ENCODE results near the gene ALOXE3.

Gene ALOXE3

GRCh38 chr17:8060274-8060673, 58.0 kb downstream of the ALOXE3 start:
- no peak overlapping the region for H3K4me3 ChIP-seq (ENCODE audit: low read length)
- TF ChIP-seq CTCF (conservative IDR thresholded peaks at IDR 0.05; ENCODE audit: low read depth, low read length): peak; percentile 64
- no peak for DNase-seq (ENCODE audit: low read depth)

DNA sequence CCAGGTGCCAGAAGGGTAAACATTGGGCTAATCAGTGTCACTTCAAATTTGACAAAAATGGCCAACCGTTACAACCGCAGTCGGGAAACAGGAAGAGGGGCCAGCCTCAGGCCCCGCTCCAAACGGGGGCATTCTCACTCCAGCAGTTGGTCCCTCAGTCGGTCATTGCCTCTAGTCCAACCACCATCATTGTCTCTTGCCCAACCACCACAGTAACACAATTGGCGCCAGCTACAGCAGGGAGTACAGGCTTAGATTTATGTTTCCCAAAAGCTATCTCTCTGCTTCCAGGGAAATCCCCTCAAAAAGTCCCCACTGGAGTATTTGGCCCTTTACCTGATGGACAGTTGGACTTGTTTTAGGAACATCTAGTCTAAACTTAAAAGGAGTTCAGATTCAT, 59.2 kb downstream of the ALOXE3 start:
- no peak overlapping the region for H3K4me3 ChIP-seq (ENCODE audit: low read length)
- TF ChIP-seq CTCF (conservative IDR thresholded peaks at IDR 0.05; ENCODE audit: low read depth, low read length): no peak
- DNase-seq (ENCODE audit: low read depth): no peak

GRCh38 chr17:8057691-8058114, 60.6 kb downstream of the ALOXE3 start:
- H3K4me3 ChIP-seq (ENCODE audit: low read length): no peak overlapping the region
- DNase-seq (ENCODE audit: low read depth): no peak
- peak; percentile 80 for TF ChIP-seq CTCF (conservative IDR thresholded peaks at IDR 0.05; ENCODE audit: low read depth, low read length)

GRCh38 chr17:8056976-8057625, 61.2 kb downstream of the ALOXE3 start:
- H3K4me3 ChIP-seq (ENCODE audit: low read length): no peak overlapping the region
- DNase-seq (ENCODE audit: low read depth): no peak
- no peak for TF ChIP-seq CTCF (conservative IDR thresholded peaks at IDR 0.05; ENCODE audit: low read depth, low read length)

GRCh38 chr17:8056232-8056975, 61.9 kb downstream of the ALOXE3 start:
- peak; percentile 71 for DNase-seq (ENCODE audit: low read depth)
- no peak overlapping the region for H3K4me3 ChIP-seq (ENCODE audit: low read length)
- no peak for TF ChIP-seq CTCF (conservative IDR thresholded peaks at IDR 0.05; ENCODE audit: low read depth, low read length)

DNA sequence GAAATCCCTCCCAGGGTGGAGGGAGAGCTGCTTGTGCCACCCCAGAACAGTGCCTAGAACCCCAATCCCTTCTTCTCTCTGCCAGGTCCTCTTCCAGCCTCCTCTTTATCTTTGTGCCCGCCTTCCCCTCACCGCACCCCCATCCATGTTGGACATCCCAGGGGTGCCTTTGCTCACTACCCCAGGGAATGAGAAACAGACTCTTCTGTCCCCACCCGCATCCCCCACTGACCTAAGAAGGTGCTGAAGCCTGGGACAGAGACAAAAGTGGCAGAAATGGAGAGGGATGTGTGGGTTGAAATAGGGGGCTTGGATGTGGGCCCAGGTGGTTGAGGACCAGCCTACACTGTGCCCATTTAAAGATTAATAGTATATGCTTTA, 62.5 kb downstream of the ALOXE3 start:
- H3K4me3 ChIP-seq (ENCODE audit: low read length): no peak overlapping the region
- DNase-seq (ENCODE audit: low read depth): no peak
- no peak for TF ChIP-seq CTCF (conservative IDR thresholded peaks at IDR 0.05; ENCODE audit: low read depth, low read length)

GRCh38 chr17:8053600-8053999, 64.7 kb downstream of the ALOXE3 start:
- no peak for DNase-seq (ENCODE audit: low read depth)
- no peak overlapping the region for H3K4me3 ChIP-seq (ENCODE audit: low read length)
- no peak for TF ChIP-seq CTCF (conservative IDR thresholded peaks at IDR 0.05; ENCODE audit: low read depth, low read length)

Measured in retinal pigment epithelial cell (primary cell).